H9 (cell line): ENCODE data around the gene TRRAP. TPM values are rescaled to one million over a fixed set of nuclear protein-coding genes. Genes with fewer than 3 reads are reported as not detected.

ENCODE experiments used
- DNase-seq: peaks from one replicate; pipeline ENCODE4 v3.0.0-alpha.2; 2017
- H2AFZ ChIP-seq: one replicate; pipeline ENCODE4 v1.6.1; 2013; ENCODE audit warnings: mild to moderate bottlenecking, low read length, control low read depth, moderate library complexity
- H2AK5ac ChIP-seq: 2 replicates; pipeline ENCODE4 v1.6.1; 2013; ENCODE audit warnings: low read length, control low read depth, mixed read lengths; ENCODE audit not compliant: insufficient read length
- H2BK120ac ChIP-seq: one replicate; pipeline ENCODE4 v1.6.1; 2013; ENCODE audit warnings: low read depth, mild to moderate bottlenecking, low read length, control low read depth, inconsistent platforms; ENCODE audit not compliant: poor library complexity, severe bottlenecking
- H2BK12ac ChIP-seq: 2 replicates; pipeline ENCODE4 v1.6.1; 2013; ENCODE audit warnings: low read length, control low read depth, mixed read lengths, low read depth; ENCODE audit not compliant: insufficient read length
- H2BK15ac ChIP-seq: 2 replicates; pipeline ENCODE4 v1.6.1; 2013; ENCODE audit warnings: low read depth, low read length, control low read depth
- H2BK20ac ChIP-seq: one replicate; pipeline ENCODE4 v1.6.1; 2013; ENCODE audit warnings: low read depth, mild to moderate bottlenecking, low read length, control low read depth, inconsistent platforms; ENCODE audit not compliant: poor library complexity, severe bottlenecking
- H2BK5ac ChIP-seq: 2 replicates; pipeline ENCODE4 v1.6.1; 2013; ENCODE audit warnings: low read length, control low read depth, mixed read lengths; ENCODE audit not compliant: insufficient read length
- H3K14ac ChIP-seq: 2 replicates; pipeline ENCODE4 v1.6.1; 2013; ENCODE audit warnings: low read length, control low read depth; ENCODE audit not compliant: insufficient read depth
- H3K18ac ChIP-seq: 2 replicates; pipeline ENCODE4 v1.6.1; 2013; ENCODE audit warnings: low read depth, mild to moderate bottlenecking, mixed read lengths, low read length, control low read depth; ENCODE audit not compliant: insufficient read length
- H3K23ac ChIP-seq: 2 replicates; pipeline ENCODE4 v1.6.1; 2013; ENCODE audit warnings: low read length, control low read depth, mixed read lengths, low read depth; ENCODE audit not compliant: insufficient read length
- H3K23me2 ChIP-seq: 2 replicates; pipeline ENCODE4 v1.6.1; 2013; ENCODE audit warnings: low read depth, mild to moderate bottlenecking, mixed read lengths, low read length, control low read depth; ENCODE audit not compliant: insufficient read length, poor library complexity, severe bottlenecking
- H3K27ac ChIP-seq: 2 replicates; pipeline ENCODE4 v1.5.1; 2013; ENCODE audit warnings: low read length, control low read depth, mixed read lengths, low read depth; ENCODE audit not compliant: insufficient read length
- H3K27me3 ChIP-seq: 2 replicates; pipeline ENCODE4 v1.6.1; 2013; ENCODE audit warnings: low read length, control low read depth, inconsistent platforms; ENCODE audit not compliant: insufficient read depth
- H3K4ac ChIP-seq: 2 replicates; pipeline ENCODE4 v1.6.1; 2013; ENCODE audit warnings: low read depth, mild to moderate bottlenecking, control low read depth, inconsistent platforms, low read length, moderate library complexity
- H3K4me1 ChIP-seq: 2 replicates; pipeline ENCODE4 v1.6.1; 2013; ENCODE audit warnings: low read length, control low read depth, inconsistent platforms; ENCODE audit not compliant: insufficient read depth
- H3K4me2 ChIP-seq: 2 replicates; pipeline ENCODE4 v1.6.1; 2013; ENCODE audit warnings: low read length, control low read depth, mixed read lengths; ENCODE audit not compliant: insufficient read length, insufficient read depth
- H3K56ac ChIP-seq: 2 replicates; pipeline ENCODE4 v1.6.1; 2013; ENCODE audit warnings: low read depth, mild to moderate bottlenecking, mixed read lengths, low read length, control low read depth; ENCODE audit not compliant: insufficient read length
- H3K79me1 ChIP-seq: 2 replicates; pipeline ENCODE4 v1.6.1; 2013; ENCODE audit warnings: low read depth, mild to moderate bottlenecking, moderate library complexity, low read length, control low read depth, inconsistent platforms; ENCODE audit not compliant: insufficient read depth, poor library complexity, severe bottlenecking
- H3K79me2 ChIP-seq: 2 replicates; pipeline ENCODE4 v1.6.1; 2013; ENCODE audit warnings: low read length, control low read depth, inconsistent platforms; ENCODE audit not compliant: insufficient read depth
- H3K9ac ChIP-seq: 2 replicates; pipeline ENCODE4 v1.6.1; 2013; ENCODE audit warnings: low read length, control low read depth, mixed read lengths; ENCODE audit not compliant: insufficient read length; ENCODE audit errors: extremely low read depth
- H3K9me3 ChIP-seq: one replicate; pipeline ENCODE4 v1.6.1; 2013; ENCODE audit warnings: low read depth, low read length, inconsistent platforms; ENCODE audit not compliant: control insufficient read depth
- H3T11ph ChIP-seq: one replicate; pipeline ENCODE4 v1.6.1; 2013; ENCODE audit warnings: mild to moderate bottlenecking, low read length, control low read depth, inconsistent platforms
- H4K20me1 ChIP-seq: one replicate; pipeline ENCODE4 v1.6.1; 2013; ENCODE audit not compliant: control insufficient read depth, insufficient read length, insufficient read depth
- H4K5ac ChIP-seq: 2 replicates; pipeline ENCODE4 v1.6.1; 2013; ENCODE audit warnings: low read depth, mild to moderate bottlenecking, mixed read lengths, low read length, control low read depth; ENCODE audit not compliant: insufficient read length
- H4K8ac ChIP-seq: replicated peaks from 2 replicates; pipeline ENCODE4 v1.6.1; 2013; ENCODE audit warnings: low read length, control low read depth, mixed read lengths, low read depth; ENCODE audit not compliant: insufficient read length
- H4K91ac ChIP-seq: 2 replicates; pipeline ENCODE4 v1.6.1; 2013; ENCODE audit warnings: low read depth, mild to moderate bottlenecking, moderate library complexity, mixed read lengths, low read length, control low read depth; ENCODE audit not compliant: insufficient read length
- H3K27ac Mint-ChIP-seq, 3 experiments: 2 replicates in 2 of 3; 3 replicates in 1 of 3; pipeline ENCODE4 v1.8.0; 2020 to 2021; ENCODE audit warnings: mixed read lengths in 3 of 3, mild to moderate bottlenecking in 1 of 3, moderate library complexity in 1 of 3
- H3K27me3 Mint-ChIP-seq: 2 replicates; pipeline ENCODE4 v1.8.0; 2021; ENCODE audit warnings: low read depth, mild to moderate bottlenecking, moderate library complexity, mixed read lengths
- H3K36me3 Mint-ChIP-seq, 3 experiments: 2 replicates in 2 of 3; 3 replicates in 1 of 3; pipeline ENCODE4 v1.8.0; 2020 to 2021; ENCODE audit warnings: low read depth in 3 of 3, mixed read lengths in 3 of 3; ENCODE audit not compliant: insufficient read depth in 1 of 3
- H3K4me1 Mint-ChIP-seq, 2 experiments: 2 replicates each; pipeline ENCODE4 v1.8.0; 2020; ENCODE audit warnings: mixed read lengths in 2 of 2
- H3K4me3 Mint-ChIP-seq, 2 experiments: 2 replicates in 1 of 2; 3 replicates in 1 of 2; pipeline ENCODE4 v1.8.0; 2020 to 2021; ENCODE audit warnings: mild to moderate bottlenecking in 2 of 2, mixed read lengths in 2 of 2, moderate library complexity in 1 of 2
- H3K9me3 Mint-ChIP-seq, 2 experiments: 2 replicates in 1 of 2; 3 replicates in 1 of 2; pipeline ENCODE4 v1.8.0; 2020; ENCODE audit warnings: mild to moderate bottlenecking in 2 of 2, mixed read lengths in 2 of 2, moderate library complexity in 1 of 2
- CTCF ChIP-seq: fragments of 200-600 bp; sonication (generic); conservative IDR thresholded peaks from 3 replicates; pipeline ENCODE4 v1.8.0; 2021; ENCODE audit warnings: antibody characterized with exemption, mild to moderate bottlenecking
- WGBS: extraction: QIAGEN DNeasy Blood & Tissue Kit; methylation state at CpG from one replicate; pipeline ENCODE4 v1.1.7; 2013; ENCODE audit warnings: missing lambda C conversion rate, low lambda C conversion rate, mixed read lengths; ENCODE audit not compliant: insufficient read length; ENCODE audit errors: extremely low coverage; 5-methylcytosine and 5-hydroxymethylcytosine counted together
- total RNA-seq: library from RNA; stranded (reverse); gene quantifications from 2 replicates; pipeline ENCODE4 v1.2.1, GENCODE V29; 2021

Gene TRRAP
- total RNA-seq, 1 experiment from 2014 or later = 58.6 TPM

GRCh38 chr7:98892609-98893008, 14.3 kb downstream of the TRRAP start:
- Mint-ChIP-seq H3K9me3 (no peaks in the 10 kb centered on the region), H3K4me3 (no peak overlapping the region), H3K27me3 (no peaks in the 10 kb centered on the region), H3K4me1 (no peaks in the 10 kb centered on the region), H3K36me3 (peaks cover 38 to 83% (median 76%) of the 10 kb centered on the region in 3 experiments), H3K27ac (no peak overlapping the region; a peak in 1 of 7 replicates)
- H3K9ac ChIP-seq = no peak overlapping the region
- no peak overlapping the region for H2AK5ac ChIP-seq
- no peak overlapping the region for H2BK120ac ChIP-seq
- H3K23ac ChIP-seq = no peak overlapping the region
- no peak overlapping the region for H3K56ac ChIP-seq
- H3K23me2 ChIP-seq = no peaks in the 10 kb centered on the region
- no peaks in the 10 kb centered on the region for H3K27me3 ChIP-seq
- no peaks in the 10 kb centered on the region; the same call in 1 of the 2 replicates for H3K79me2 ChIP-seq
- H2BK15ac ChIP-seq = no peak overlapping the region
- no peaks in the 10 kb centered on the region for H4K20me1 ChIP-seq
- no CpG with 5 or more reads among the region's 7 CpGs for WGBS
- H3K4ac ChIP-seq = no peak overlapping the region
- no peak overlapping the region for H4K8ac ChIP-seq
- H3K14ac ChIP-seq = no peak overlapping the region
- H2BK5ac ChIP-seq = no peak overlapping the region
- no peaks in the 10 kb centered on the region for H3K4me1 ChIP-seq
- no peak overlapping the region for H3K18ac ChIP-seq
- no peak overlapping the region for H3K27ac ChIP-seq
- no peaks in the 10 kb centered on the region for H3K79me1 ChIP-seq
- H2BK12ac ChIP-seq = no peak overlapping the region
- DNase-seq = no peak
- no peak overlapping the region for H2AFZ ChIP-seq
- no peak overlapping the region for H4K5ac ChIP-seq
- H2BK20ac ChIP-seq = no peak overlapping the region
- no peak for TF ChIP-seq CTCF
- no peaks in the 10 kb centered on the region for H3K9me3 ChIP-seq
- H3K4me2 ChIP-seq = no peak overlapping the region
- H4K91ac ChIP-seq = no peak overlapping the region
- no peak overlapping the region for H3T11ph ChIP-seq
